ENCODE measurements around the gene ACSF2.
"Not testable (repeated sequence)": the region's sequence is repeated elsewhere in the genome, so short reads cannot be mapped to it uniquely, and the experiment has no call there.

Gene ACSF2

DNA sequence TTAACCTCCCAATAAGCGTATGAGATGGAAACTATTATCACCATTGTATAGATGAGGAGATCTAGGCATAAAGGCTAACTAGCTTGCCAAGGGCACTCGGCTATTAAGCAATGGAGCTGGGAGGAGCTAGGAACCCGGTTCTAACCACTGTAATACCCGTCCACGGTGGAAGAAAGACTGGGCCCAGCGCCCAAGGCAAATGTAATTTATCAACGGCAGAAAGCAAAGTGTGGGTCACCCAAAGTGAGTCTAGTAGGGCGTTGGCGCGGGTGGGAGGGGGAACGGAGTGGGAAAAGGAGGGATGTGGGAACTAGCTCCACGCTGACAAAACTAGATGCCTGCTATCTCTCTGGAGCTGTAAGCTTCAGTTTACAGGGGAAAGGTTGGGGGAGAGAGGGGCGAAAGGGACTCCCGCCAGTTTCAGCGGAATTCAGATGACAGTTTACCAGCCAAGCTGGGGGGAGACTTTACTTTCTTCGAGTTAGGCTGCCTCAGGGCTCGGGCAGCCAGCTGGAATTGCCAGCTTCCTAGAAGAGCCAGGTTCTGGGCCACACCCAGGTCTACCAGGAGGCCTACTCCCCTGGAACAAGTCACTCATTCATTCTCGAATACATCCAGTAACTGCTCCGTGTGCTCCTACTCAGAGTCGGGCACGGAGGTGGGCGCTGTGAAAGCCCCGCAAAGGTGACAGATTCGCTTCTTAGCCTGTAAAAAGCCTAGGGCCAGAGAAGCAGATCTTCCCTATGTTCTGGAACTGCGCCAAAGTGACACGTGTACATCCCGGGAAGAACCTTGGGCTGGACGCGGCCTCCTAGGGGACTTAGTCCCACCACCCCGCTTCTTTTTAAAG lies 29.5 kb upstream of the ACSF2 start:
- no peak for DNase-seq (ENCODE audit: low spot score)
- TF ChIP-seq, protein P1, sequence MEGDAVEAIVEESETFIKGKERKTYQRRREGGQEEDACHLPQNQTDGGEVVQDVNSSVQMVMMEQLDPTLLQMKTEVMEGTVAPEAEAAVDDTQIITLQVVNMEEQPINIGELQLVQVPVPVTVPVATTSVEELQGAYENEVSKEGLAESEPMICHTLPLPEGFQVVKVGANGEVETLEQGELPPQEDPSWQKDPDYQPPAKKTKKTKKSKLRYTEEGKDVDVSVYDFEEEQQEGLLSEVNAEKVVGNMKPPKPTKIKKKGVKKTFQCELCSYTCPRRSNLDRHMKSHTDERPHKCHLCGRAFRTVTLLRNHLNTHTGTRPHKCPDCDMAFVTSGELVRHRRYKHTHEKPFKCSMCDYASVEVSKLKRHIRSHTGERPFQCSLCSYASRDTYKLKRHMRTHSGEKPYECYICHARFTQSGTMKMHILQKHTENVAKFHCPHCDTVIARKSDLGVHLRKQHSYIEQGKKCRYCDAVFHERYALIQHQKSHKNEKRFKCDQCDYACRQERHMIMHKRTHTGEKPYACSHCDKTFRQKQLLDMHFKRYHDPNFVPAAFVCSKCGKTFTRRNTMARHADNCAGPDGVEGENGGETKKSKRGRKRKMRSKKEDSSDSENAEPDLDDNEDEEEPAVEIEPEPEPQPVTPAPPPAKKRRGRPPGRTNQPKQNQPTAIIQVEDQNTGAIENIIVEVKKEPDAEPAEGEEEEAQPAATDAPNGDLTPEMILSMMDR (IDR thresholded peaks at IDR 0.05; ENCODE audit: extremely low read depth, insufficient read depth, missing control alignments) = no peak
- in situ Hi-C loops (cut with MboI; ENCODE audit: low pct_unique_long_range_greater_than_20kb, low sequenced_read_pairs, unreplicated experiment) = no loop called here

DNA sequence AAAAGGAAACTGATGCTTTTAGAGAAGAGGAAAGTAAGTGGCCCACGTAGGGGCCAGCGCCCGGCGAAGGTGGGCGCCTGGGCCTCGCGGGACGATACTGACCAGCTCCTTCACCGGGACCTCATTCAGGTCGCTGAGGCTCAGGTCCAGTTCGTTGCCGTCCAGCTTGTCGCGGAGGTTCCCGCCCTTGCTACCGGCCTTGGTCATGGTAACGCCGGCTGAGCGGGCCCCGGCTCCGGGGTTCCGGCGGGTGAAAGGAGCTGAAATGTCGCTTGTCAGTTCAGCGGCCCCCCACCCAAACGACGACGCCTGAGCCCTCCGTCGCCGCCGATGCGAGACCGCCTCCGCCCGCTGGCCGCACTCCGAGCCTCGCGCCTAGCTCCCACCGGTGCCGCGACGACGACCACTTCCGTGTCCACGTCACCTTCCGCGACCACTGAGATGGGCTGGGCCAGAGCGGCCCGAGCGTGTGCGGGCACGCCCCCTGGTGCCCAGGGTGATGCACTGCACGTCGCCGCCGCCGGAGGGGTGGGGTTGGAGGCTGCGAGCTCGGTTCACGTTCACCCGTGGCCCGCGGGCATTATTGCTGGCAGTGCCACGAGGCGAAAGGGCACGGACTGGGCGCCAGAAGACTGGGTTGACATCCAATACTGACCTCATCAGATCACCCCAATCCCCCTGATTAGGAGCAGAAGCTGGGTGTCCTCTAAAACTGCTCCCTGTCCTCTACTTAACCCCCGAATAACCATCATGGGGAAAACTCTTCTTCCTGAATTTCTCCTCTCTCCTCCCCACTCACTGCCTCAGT lies 28.7 kb upstream of the ACSF2 start, which contains the start of gene LRRC59:
Gene LRRC59 (minus strand): TSS at position 413 of the 808 bp plus-strand sequence. CDS start 206 bp downstream, at position 207.
- TF ChIP-seq, protein P1 (IDR thresholded peaks at IDR 0.05; ENCODE audit: extremely low read depth, insufficient read depth, missing control alignments) = peak; percentile 100
- in situ Hi-C loops (cut with MboI; ENCODE audit: low pct_unique_long_range_greater_than_20kb, low sequenced_read_pairs, unreplicated experiment) = no loop called here
- peak; percentile 94 for DNase-seq (ENCODE audit: low spot score)

DNA sequence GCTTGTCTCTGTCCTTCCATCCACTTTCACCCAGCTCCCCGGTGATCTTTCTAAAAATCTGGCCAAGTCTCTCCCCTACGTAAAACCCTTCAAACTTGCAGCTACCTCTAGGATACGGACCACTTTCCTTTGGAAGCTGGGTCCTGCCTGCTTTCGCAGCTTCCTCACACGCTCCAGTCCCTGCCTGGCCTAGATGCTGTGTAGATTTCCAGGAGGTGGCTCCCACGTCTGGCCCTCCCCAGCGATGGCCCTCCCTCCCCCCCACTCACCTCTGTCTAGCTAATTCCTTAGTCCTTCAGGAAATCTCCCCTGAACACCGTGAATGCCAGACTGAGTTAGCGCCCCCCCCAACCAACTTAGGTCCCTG lies 28.1 kb upstream of the ACSF2 start:
- in situ Hi-C loops (cut with MboI; ENCODE audit: low pct_unique_long_range_greater_than_20kb, low sequenced_read_pairs, unreplicated experiment) = no loop called here
- TF ChIP-seq, protein P1 (IDR thresholded peaks at IDR 0.05; ENCODE audit: extremely low read depth, insufficient read depth, missing control alignments) = no peak
- no peak for DNase-seq (ENCODE audit: low spot score)

DNA sequence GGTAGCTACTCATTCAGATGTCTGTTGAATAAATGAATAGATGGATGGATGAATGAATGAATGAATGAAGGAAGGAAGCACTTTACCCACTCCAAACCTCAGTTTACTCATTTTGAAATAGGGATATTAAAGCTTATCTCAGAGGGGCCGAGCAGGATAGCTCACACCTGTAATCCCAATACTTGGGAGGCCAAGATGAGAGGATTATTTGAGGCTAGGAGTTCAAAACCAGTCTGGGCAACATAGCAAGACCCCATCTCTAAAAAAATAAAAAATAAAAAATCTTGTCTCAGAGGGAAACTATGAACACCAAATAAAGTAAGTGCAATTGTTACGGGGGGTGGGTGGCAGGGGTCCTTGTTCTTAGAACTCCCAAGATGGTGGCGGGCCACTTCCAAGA lies 27.3 kb upstream of the ACSF2 start:
- in situ Hi-C loops (cut with MboI; ENCODE audit: low pct_unique_long_range_greater_than_20kb, low sequenced_read_pairs, unreplicated experiment); DNase-seq (ENCODE audit: low spot score): not testable (repeated sequence)

DNA sequence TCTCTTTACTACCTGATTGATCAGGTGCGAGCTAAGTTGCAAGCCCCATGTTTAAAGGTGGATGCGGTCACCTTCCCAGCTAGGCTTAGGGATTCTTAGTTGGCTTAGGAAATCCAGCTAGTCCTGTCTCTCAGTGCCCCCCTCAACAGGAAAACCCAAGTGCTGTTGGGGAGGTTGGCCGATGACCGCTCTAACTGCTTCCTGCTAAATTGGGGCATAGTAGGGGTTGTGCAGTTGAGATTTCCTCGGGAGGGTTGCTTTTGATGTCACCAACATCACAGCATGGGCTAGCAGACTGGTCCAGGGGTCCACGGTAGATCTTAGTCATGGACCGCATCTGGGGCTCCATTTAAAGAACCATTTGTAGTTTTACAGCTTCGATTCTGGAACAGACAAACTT lies 26.4 kb upstream of the ACSF2 start:
- in situ Hi-C loops (cut with MboI; ENCODE audit: low pct_unique_long_range_greater_than_20kb, low sequenced_read_pairs, unreplicated experiment); DNase-seq (ENCODE audit: low spot score): not testable (repeated sequence)

DNA sequence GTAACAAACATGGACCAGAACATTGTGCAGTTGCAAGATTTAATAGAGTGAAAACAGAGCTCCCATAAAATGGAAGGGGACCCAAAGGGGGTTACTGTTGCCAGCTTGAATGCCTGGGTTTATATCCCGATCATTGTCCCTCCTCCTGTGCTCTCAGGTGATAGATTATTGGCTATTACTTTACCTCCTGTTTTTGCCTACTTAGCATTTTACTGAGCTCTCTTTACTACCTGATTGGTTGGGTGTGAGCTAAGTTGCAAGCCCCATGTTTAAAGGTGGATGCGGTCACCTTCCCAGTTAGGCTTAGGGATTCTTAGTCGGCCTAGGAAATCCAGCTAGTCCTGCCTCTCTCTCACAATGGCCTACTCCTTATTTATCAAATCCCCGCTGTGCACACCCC lies 20.7 kb upstream of the ACSF2 start:
- DNase-seq (ENCODE audit: low spot score) = not testable (repeated sequence)
- in situ Hi-C loops (cut with MboI; ENCODE audit: low pct_unique_long_range_greater_than_20kb, low sequenced_read_pairs, unreplicated experiment) = loop anchor here (10.0 kb wide), 1 partner anchor 59 kb away; the partner anchor contains the start of gene CHAD

DNA sequence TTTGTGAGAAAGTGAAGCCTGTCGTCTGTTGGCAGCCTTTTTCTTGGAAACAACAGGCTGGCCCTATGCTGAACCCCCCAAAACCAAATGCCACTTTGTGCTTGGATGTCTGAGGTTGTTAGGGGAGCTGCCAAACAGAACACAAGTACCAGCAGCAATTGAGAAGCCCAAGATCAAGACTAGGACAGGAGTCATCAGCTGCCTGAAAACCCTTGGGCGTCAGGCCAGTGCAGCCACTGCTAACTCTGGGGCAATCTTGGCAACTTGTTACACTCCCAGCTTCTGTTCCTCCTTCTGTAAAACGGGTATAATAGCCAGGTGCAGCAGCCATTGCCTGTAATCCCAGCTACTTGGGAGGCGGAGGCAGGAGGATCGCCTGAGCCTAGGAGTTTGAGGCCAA lies 19.4 kb upstream of the ACSF2 start:
- TF ChIP-seq, protein P1 (IDR thresholded peaks at IDR 0.05; ENCODE audit: extremely low read depth, insufficient read depth, missing control alignments) = no peak
- no peak for DNase-seq (ENCODE audit: low spot score)
- in situ Hi-C loops (cut with MboI; ENCODE audit: low pct_unique_long_range_greater_than_20kb, low sequenced_read_pairs, unreplicated experiment) = loop anchor here (10.0 kb wide), 1 partner anchor 58 kb away; the partner anchor contains the start of gene CHAD

DNA sequence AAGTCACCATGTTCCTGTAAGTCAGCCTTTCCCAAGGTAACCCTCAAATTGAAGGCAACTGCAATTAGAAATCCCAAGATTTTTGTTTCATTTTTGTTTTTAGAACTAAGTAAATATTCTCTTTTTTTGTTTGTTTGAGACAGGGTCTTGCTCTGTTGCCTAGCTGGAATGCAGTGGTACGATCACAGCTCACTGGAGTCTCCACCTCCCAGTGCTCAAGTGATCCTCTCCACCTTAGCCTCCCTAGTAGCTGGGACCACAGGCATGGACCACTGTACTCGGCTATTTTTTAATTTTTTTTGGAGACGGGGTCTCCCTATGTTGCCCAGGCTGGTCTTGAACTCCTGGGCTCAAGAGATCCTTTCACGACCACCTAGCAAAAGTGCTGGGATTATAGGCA lies 18.1 kb upstream of the ACSF2 start:
- TF ChIP-seq, protein P1 (IDR thresholded peaks at IDR 0.05; ENCODE audit: extremely low read depth, insufficient read depth, missing control alignments) = no peak
- DNase-seq (ENCODE audit: low spot score) = no peak
- in situ Hi-C loops (cut with MboI; ENCODE audit: low pct_unique_long_range_greater_than_20kb, low sequenced_read_pairs, unreplicated experiment) = loop anchor here (10.0 kb wide), 1 partner anchor 57 kb away; the partner anchor contains the start of gene CHAD
